Measurements from ENCODE around the gene CPNE6.
"Not testable (repeated sequence)": the region's sequence is repeated elsewhere in the genome, so short reads cannot be mapped to it uniquely, and the experiment has no call there.

The CPNE6 gene

GRCh38 chr14:24071144-24071697 lies at the start of gene CPNE6:
TSS of gene CPNE6 (plus strand) at chr14:24071562. CDS start at chr14:24072937, 1,375 bp downstream.
- DNase-seq (ENCODE audit: low read depth in 2 of 2) = no peak

- DNase-seq (ENCODE audit: low read depth in 2 of 2) = not testable (repeated sequence)
These were observed 46.4 kb upstream of the CPNE6 start for GRCh38 chr14:24024939-24025418.

GRCh38 chr14:24029687-24030086 lies 41.7 kb upstream of the CPNE6 start:
- DNase-seq (ENCODE audit: low read depth in 2 of 2) = not testable (repeated sequence)

- not testable (repeated sequence) for DNase-seq (ENCODE audit: low read depth in 2 of 2)
These were observed 40.0 kb upstream of the CPNE6 start for GRCh38 chr14:24031331-24031730.

GRCh38 chr14:24032727-24033418 lies 38.5 kb upstream of the CPNE6 start:
- no peak for DNase-seq (ENCODE audit: low read depth in 2 of 2)

GRCh38 chr14:24035769-24036168 lies 35.6 kb upstream of the CPNE6 start:
- not testable (repeated sequence) for DNase-seq (ENCODE audit: low read depth in 2 of 2)

GRCh38 chr14:24036169-24036962 lies 35.0 kb upstream of the CPNE6 start:
- DNase-seq (ENCODE audit: low read depth in 2 of 2) = peak; percentile 33 to 47

- DNase-seq (ENCODE audit: low read depth in 2 of 2) = not testable (repeated sequence)
These were observed 34.3 kb upstream of the CPNE6 start for GRCh38 chr14:24036963-24037657.

GRCh38 chr14:24037658-24038037 lies 33.7 kb upstream of the CPNE6 start:
- no peak for DNase-seq (ENCODE audit: low read depth in 2 of 2)

GRCh38 chr14:24038686-24039085 lies 32.7 kb upstream of the CPNE6 start:
- no peak for DNase-seq (ENCODE audit: low read depth in 2 of 2)

- no peak for DNase-seq (ENCODE audit: low read depth in 2 of 2)
These were observed 30.7 kb upstream of the CPNE6 start for GRCh38 chr14:24040692-24041091.

GRCh38 chr14:24042746-24043145 lies 28.6 kb upstream of the CPNE6 start:
- no peak for DNase-seq (ENCODE audit: low read depth in 2 of 2)

- DNase-seq (ENCODE audit: low read depth in 2 of 2) = not testable (repeated sequence)
These were observed 22.4 kb upstream of the CPNE6 start for GRCh38 chr14:24049002-24049401.

GRCh38 chr14:24050753-24051152 lies 20.6 kb upstream of the CPNE6 start:
- DNase-seq (ENCODE audit: low read depth in 2 of 2) = not testable (repeated sequence)

- DNase-seq (ENCODE audit: low read depth in 2 of 2) = no peak
These were observed 20.1 kb upstream of the CPNE6 start for GRCh38 chr14:24051176-24051788.

GRCh38 chr14:24051789-24052655 lies 19.3 kb upstream of the CPNE6 start, which contains the start of gene CARMIL3:
TSS of gene CARMIL3 (plus strand) at chr14:24052009. CDS start at chr14:24052154, 145 bp downstream.
- DNase-seq (ENCODE audit: low read depth in 2 of 2) = peak; percentile 25 to 35

GRCh38 chr14:24052656-24053547 lies 18.5 kb upstream of the CPNE6 start:
- no peak for DNase-seq (ENCODE audit: low read depth in 2 of 2)

GRCh38 chr14:24053548-24054323 lies 17.6 kb upstream of the CPNE6 start:
- no peak for DNase-seq (ENCODE audit: low read depth in 2 of 2)

- no peak for DNase-seq (ENCODE audit: low read depth in 2 of 2)
These were observed 17.1 kb upstream of the CPNE6 start for GRCh38 chr14:24054324-24054641.
